ENCODE data around the gene ITGA7.

DNA sequence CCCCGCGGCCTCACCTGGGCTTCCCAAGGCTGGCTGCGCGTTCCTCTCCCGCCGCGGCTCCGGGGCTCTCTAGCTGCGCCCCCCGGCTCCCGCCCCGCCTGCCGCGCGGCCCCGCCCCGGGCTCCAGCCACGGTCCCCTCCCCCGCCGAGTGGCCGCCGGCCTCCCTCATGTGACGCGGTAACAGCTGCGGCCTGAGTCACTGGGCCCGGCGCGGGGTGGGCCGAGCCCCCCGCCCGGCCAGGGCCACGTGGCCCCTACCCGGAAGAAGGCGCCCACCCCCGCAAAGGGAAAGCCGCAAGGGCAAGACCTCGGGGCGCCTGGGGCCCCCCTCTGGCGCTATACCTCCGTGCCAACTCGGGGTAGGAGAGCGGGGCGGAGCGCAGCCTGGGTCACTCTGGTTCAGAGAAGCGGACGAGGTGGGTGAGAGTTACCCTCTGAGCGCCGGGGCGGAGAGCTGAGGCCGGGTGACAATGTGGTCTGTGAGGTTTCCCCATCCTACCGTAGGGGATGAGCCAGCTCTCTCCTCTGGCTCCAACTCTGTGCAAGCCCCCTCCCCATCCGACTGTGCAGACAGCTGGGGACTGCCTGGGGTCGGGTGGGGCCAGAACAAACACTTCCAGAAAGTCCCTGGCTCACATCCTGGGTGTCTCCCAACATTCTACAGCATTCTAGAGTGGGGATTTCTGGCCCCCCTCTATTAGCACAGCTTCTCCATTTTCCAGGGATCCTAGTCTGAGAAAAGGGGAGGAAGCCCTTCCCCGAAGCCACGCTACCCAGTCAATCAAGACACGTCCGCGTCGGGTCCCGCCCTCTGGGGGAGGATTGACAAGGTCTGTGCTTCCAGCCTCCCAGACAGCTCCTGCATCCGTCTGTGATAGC lies 21.5 kb upstream of the ITGA7 start, which contains the start of gene CD63:
- TF ChIP-seq, protein P1, sequence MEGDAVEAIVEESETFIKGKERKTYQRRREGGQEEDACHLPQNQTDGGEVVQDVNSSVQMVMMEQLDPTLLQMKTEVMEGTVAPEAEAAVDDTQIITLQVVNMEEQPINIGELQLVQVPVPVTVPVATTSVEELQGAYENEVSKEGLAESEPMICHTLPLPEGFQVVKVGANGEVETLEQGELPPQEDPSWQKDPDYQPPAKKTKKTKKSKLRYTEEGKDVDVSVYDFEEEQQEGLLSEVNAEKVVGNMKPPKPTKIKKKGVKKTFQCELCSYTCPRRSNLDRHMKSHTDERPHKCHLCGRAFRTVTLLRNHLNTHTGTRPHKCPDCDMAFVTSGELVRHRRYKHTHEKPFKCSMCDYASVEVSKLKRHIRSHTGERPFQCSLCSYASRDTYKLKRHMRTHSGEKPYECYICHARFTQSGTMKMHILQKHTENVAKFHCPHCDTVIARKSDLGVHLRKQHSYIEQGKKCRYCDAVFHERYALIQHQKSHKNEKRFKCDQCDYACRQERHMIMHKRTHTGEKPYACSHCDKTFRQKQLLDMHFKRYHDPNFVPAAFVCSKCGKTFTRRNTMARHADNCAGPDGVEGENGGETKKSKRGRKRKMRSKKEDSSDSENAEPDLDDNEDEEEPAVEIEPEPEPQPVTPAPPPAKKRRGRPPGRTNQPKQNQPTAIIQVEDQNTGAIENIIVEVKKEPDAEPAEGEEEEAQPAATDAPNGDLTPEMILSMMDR (IDR thresholded peaks at IDR 0.05): no peak
- TF ChIP-seq POLR2A (IDR thresholded peaks at IDR 0.05): peak; percentile 51
